ENCODE measurements around the gene SLC38A9. TPM values are rescaled to one million over a fixed set of nuclear protein-coding genes. Genes with fewer than 3 reads are reported as not detected.
"Not testable (repeated sequence)": the region's sequence is repeated elsewhere in the genome, so short reads cannot be mapped to it uniquely, and the experiment has no call there.

Gene SLC38A9
- total RNA-seq, 1 experiment from 2014 or later: 22.1 TPM

DNA sequence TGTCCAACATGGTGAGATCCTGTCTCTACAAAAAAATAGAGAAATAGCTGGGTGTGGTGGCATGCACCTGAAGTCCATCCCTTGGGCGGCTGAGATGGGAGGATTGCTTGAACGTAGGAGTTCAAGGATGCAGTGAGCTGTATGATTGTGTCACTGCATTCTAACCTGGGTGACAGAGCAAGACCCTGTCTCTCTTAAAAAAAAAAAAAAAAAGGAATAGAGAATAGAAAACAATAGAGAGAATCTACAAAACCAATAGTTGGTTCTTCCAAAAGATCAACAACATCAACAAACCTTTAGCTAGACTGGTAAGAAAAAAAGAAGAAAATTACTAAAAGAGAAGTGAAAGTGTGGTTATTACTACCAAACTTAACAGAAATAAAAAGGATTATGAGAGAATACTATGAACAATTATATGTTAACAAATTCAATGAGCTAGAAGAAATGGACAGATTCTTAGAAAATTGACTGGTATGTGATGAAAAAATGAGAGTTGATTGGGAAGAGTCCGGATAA is 8.1 kb upstream of the SLC38A9 start:
- no peak for DNase-seq
- Histone ChIP-seq H3K36me3 (replicated peaks; ENCODE audit: control insufficient read depth, insufficient read depth, low read length) (no peaks in the 10 kb centered on the region), H3K27me3 (ENCODE audit: control insufficient read depth, insufficient read depth, low read length) (no peaks in the 10 kb centered on the region), H3K4me3 (ENCODE audit: insufficient read depth, low read depth, low read length) (no peak overlapping the region)

DNA sequence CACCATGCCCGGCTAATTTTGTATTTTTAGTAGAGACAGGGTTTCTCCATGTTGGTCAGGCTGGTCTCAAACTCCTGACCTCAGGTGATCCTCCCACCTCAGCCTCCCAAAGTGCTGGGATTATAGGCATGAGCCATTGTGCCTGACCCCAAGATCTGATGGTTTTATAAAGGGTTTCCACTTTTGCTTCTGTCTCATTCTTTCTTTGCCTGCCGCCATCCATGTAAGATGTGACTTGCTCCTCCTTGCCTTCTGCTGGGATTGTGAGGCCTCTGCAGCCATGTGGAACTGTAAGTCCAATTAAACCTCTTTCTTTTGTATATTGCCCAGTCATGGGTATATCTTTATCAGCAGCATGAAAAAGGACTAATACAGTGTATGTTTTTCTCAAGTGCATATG is 6.9 kb upstream of the SLC38A9 start:
- not testable (repeated sequence) for H3K36me3 ChIP-seq (replicated peaks; ENCODE audit: control insufficient read depth, insufficient read depth, low read length)

DNA sequence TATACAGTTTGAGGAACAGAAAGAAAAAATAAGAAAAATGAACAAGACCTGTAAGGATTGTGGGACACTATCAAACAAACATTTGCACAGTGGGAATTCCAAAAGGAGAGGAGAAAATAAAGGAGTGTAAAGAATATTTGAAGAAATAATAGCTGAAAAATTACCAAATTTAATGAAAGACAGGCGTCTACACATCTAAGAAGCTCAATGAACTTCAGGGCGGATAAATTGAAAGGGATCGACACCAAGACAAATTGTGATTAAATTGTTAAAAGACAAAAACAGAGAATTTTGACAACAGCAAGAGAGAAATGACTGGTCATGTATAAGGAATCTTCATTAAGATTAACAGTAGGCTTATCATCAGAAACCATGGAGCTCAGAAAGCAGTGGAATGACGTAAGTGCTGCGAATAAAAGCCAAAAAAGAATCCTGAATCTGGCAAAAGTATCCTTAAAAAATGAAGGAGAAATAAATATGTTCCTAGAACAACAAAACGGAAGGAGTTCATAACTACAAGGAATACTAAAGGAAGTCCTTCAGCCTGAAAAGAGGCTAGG is 3.5 kb upstream of the SLC38A9 start:
- H3K36me3 ChIP-seq (replicated peaks; ENCODE audit: control insufficient read depth, insufficient read depth, low read length): no peaks in the 10 kb centered on the region
- no peaks in the 10 kb centered on the region for H3K27me3 ChIP-seq (ENCODE audit: control insufficient read depth, insufficient read depth, low read length)
- no peak for DNase-seq
- H3K4me3 ChIP-seq (ENCODE audit: insufficient read depth, low read depth, low read length): no peak overlapping the region

More for the DNA sequence above, 6.9 kb upstream of the SLC38A9 start:
- H3K27me3 ChIP-seq (ENCODE audit: control insufficient read depth, insufficient read depth, low read length); DNase-seq; H3K4me3 ChIP-seq (ENCODE audit: insufficient read depth, low read depth, low read length): not testable (repeated sequence)

DNA sequence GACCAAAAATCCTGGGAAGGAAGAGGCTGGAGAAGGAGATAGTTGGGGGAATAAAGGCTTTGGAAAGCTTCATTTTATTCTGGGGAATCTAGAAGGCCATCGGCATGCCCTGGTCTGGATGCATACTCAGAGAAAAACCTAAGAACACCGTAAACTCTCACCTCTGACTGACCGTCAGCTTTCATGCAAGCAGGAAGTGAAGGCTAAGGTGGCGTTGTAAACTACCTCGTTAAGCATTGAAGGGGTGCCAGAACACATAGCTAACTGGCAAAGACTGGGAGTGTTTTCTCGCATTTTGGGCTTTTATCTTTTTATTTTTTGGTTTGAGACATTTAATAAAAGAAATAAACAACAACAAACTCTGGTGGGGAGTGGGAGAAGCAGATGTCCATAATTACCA is 2.6 kb upstream of the SLC38A9 start:
- no peaks in the 10 kb centered on the region for H3K27me3 ChIP-seq (ENCODE audit: control insufficient read depth, insufficient read depth, low read length)

DNA sequence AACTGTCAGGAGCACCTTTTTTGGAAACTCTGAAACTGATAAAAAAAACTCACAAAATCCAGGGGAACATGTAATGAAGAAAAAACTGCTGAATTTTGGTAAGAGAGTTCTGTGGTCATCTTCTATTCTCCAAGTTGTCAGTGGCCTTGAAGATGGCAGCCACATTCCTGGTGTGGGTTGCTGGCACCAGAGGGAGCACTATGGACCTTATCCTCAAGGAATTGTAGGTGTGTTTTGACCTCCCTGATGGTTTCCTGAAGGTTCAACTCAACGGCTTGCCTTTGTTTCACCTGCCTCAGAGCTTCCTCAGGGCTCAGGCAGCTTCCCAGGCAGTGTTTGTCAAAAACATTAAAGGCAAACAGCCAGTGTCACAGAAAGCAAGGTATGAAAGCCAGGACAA is 2.2 kb upstream of the SLC38A9 start:
- no peak overlapping the region for H3K4me3 ChIP-seq (ENCODE audit: insufficient read depth, low read depth, low read length)
- no peak for DNase-seq
- no peaks in the 10 kb centered on the region for H3K27me3 ChIP-seq (ENCODE audit: control insufficient read depth, insufficient read depth, low read length)
- no peaks in the 10 kb centered on the region for H3K36me3 ChIP-seq (replicated peaks; ENCODE audit: control insufficient read depth, insufficient read depth, low read length)

More for the DNA sequence above, 2.6 kb upstream of the SLC38A9 start:
- H3K4me3 ChIP-seq (ENCODE audit: insufficient read depth, low read depth, low read length): no peak overlapping the region
- no peak for DNase-seq
- H3K36me3 ChIP-seq (replicated peaks; ENCODE audit: control insufficient read depth, insufficient read depth, low read length): no peaks in the 10 kb centered on the region

DNA sequence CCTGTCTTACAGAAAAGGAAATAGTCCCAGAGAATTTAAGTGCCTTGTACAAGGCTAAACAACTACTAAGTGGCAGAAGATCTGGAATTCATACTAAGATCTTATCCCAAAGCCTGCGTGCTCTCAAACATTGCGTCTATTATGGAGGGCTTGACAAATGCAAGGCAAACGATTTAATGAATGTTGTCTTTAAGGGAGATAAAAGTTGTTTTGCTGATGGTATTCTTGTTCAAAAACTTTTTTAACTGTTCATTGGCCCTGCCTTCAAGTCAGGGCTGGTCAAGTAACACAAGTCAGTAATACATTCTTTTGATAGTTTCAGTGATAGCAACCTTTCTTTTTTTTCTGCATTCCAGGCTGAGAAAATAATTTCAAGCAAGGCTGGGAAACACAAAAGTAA is 1.7 kb upstream of the SLC38A9 start:
- Histone ChIP-seq H3K36me3 (replicated peaks; ENCODE audit: control insufficient read depth, insufficient read depth, low read length) (no peaks in the 10 kb centered on the region), H3K4me3 (ENCODE audit: insufficient read depth, low read depth, low read length) (no peak overlapping the region), H3K27me3 (ENCODE audit: control insufficient read depth, insufficient read depth, low read length) (no peaks in the 10 kb centered on the region)
- DNase-seq: no peak

DNA sequence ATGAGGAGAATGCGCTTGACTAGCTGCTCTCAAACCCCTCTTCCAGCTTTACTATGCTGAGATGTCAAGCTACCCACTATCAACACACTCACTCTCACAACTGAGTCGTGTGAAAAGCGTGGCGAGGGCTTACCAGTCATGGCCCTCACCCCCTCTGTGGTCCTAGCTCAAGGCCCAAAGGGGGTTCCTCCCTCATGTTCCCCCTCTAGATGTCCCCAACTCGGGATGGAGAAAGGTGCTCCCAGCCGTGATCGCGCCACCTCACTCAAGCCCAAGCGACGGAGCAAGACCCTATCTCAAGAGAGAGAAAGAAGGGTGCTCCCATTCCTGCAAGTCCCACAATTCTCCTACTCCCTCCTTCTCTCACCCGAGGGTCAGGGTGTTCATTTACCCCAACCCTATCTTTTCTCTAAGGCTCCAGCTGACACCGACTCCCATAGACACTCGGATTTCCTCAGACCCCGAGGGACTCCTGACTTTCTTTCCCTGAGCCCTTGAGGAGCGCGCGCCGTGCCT is 559 bp downstream of the SLC38A9 start:
- DNase-seq: no peak
- H3K36me3 ChIP-seq (replicated peaks; ENCODE audit: control insufficient read depth, insufficient read depth, low read length): no peaks in the 10 kb centered on the region
- no peaks in the 10 kb centered on the region for H3K27me3 ChIP-seq (ENCODE audit: control insufficient read depth, insufficient read depth, low read length)
- peak overlapping the region; percentile 68 for H3K4me3 ChIP-seq (ENCODE audit: insufficient read depth, low read depth, low read length)

DNA sequence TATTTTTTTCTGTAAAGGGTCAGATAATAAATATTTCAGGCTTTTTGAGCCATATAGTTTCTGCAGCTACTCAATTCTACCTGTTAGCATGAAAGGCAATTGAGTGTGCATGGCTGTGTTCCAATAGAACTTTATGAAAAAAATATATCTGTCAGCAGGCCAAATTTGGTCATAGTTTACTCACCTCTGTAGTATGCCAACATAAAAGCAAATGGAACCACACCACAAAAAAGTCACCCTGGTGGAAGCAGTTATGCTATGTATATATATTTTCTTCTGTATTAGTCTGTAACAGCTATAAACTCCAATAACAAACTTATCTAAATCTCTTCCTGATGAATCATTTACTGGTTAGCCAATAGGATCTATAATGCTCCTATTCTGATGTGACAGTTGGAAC is 3.4 kb downstream of the SLC38A9 start:
- Histone ChIP-seq H3K36me3 (replicated peaks; ENCODE audit: control insufficient read depth, insufficient read depth, low read length) (no peaks in the 10 kb centered on the region; the same call in 1 of the 2 replicates), H3K27me3 (ENCODE audit: control insufficient read depth, insufficient read depth, low read length) (no peaks in the 10 kb centered on the region), H3K4me3 (ENCODE audit: insufficient read depth, low read depth, low read length) (no peak overlapping the region)
- no peak for DNase-seq

DNA sequence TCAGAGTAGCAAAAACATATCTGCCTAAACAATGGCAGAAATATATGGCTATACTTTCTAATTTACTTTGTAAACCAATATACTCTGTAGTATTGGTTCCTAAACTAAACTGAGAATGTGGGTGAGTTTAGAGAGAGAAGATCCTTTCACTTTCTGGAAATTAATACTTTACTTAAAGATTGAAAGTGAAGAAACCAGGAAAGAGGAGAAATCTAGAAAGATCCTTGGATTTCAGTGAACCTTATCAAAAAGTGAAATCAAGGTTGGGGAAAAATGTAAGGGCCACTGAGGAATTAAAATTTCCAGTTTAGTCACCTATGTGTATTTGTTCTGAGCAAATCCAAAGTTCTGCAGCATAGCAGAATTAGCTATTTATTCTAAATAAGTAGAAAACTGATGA is 5.9 kb downstream of the SLC38A9 start:
- Histone ChIP-seq H3K36me3 (replicated peaks; ENCODE audit: control insufficient read depth, insufficient read depth, low read length) (no peaks in the 10 kb centered on the region; the same call in 1 of the 2 replicates), H3K4me3 (ENCODE audit: insufficient read depth, low read depth, low read length) (no peak overlapping the region), H3K27me3 (ENCODE audit: control insufficient read depth, insufficient read depth, low read length) (no peaks in the 10 kb centered on the region)
- DNase-seq: no peak

DNA sequence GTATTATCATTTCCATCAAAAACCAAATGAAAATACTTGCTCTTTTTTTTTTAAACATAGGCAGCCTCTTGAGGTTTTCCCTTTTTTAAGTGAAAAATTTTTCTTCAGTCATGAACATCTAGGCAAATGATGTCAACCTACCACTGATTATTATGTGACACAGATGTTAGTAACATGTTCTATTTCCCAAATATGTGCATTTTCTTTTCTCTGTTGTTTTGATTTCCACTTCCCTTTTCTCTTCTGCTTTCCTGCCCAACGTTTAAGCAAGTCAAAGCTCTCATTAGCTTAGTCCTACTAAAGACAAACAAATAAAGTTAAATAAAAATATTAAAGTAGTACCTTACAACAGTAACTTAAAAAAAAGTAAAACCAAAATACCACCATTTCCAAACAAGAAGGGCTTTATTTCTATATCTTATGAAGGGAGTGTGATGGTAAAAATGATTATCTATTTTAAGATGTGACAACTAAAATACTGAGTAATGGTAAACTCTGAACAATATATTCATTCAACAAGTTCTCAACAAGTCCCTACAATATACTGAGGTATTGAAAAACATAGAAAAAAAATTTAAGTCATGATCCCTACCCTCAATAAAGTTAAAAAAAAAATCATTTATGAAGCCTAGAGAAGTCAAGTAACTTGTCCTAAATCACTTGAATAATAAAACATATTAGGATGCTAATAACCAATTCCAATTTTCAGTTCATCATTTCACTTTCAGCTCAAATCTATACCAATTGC is 9.4 kb downstream of the SLC38A9 start:
- Histone ChIP-seq H3K36me3 (replicated peaks; ENCODE audit: control insufficient read depth, insufficient read depth, low read length) (no peaks in the 10 kb centered on the region; the same call in none of the 2 replicates), H3K27me3 (ENCODE audit: control insufficient read depth, insufficient read depth, low read length) (no peaks in the 10 kb centered on the region), H3K4me3 (ENCODE audit: insufficient read depth, low read depth, low read length) (no peak overlapping the region)
- DNase-seq: no peak

DNA sequence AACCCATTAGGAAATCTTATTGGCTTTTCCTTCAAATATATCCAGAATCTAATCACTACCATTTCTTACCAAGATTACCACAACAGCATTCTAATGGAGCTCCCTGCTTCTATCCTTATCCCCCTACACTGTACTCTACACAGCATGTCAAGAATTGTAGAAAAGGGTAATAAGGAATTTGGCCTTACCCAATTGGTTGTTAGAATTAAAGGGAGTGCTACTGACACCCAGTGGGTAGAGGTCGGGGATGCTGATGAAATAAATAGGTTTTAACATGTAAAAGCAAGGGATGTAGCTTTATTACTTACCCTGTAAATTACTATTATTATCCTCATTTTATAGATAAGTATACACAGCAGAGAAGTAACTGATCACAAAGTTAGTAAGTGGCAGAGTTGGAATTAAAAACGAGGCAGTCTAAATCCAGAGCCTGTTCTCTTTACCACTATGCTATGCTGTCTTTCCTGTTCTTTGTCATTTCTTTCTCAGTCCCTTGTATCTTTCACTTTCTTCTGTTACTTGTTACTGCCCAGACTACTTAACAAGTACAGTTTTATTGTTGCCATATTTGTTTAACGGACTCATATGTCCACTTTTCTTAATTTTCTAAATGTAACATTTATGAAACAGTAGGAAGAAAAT is 10.5 kb downstream of the SLC38A9 start:
- peak; percentile 26 for DNase-seq
- Histone ChIP-seq H3K4me3 (ENCODE audit: insufficient read depth, low read depth, low read length) (no peak overlapping the region), H3K27me3 (ENCODE audit: control insufficient read depth, insufficient read depth, low read length) (no peaks in the 10 kb centered on the region), H3K36me3 (replicated peaks; ENCODE audit: control insufficient read depth, insufficient read depth, low read length) (peaks cover 2% of the 10 kb centered on the region)

DNA sequence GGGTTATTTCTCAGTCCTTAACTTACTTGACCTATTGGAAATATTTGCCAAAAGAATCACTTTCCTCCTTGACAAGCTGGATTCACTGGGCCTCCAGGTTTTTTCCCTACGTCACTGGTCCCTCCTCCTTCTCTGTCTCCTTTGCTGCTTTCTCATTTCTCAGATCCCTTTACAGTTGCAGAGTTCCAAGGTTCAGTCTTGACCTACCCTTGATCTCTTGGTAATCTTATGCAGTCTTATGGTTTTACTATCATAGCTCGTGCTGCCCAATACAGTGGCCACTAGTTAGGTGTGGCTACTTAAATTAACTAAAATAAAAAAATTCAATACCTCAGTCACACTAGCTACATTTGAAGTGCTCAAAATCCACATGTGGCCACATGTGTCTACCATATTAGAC is 11.4 kb downstream of the SLC38A9 start:
- Histone ChIP-seq H3K36me3 (replicated peaks; ENCODE audit: control insufficient read depth, insufficient read depth, low read length) (peaks cover 2% of the 10 kb centered on the region), H3K27me3 (ENCODE audit: control insufficient read depth, insufficient read depth, low read length) (no peaks in the 10 kb centered on the region), H3K4me3 (ENCODE audit: insufficient read depth, low read depth, low read length) (no peak overlapping the region)
- no peak for DNase-seq

DNA sequence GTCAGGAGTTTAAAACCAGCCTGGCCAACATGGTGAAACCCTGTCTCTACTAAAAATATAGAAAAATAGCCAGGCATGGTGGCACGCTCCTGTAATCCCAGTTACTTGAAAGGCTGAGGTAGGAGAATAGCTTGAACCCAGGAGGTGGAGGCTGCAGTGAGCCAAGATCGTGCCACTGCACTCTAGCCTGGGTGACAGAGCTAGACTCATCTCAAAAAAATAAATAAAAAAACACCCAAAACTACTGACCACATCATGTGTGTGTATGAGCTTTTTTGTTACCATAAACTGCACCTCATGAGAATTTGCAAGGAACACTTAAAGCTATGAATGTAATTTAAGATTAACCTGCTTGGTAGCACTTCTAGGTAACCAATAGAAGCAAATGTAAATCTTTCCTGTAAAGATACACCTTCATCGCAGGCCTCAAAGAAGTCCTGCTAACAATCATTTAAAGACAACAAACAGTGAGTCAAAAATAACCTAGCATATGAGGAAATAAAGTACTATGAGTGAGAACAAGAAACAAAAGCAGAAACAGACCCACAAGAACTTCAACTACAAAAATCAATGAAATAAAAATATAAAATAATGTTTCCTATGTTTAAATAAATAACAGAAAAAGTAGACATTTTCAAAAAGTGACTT is 13.0 kb downstream of the SLC38A9 start:
- H3K36me3 ChIP-seq (replicated peaks; ENCODE audit: control insufficient read depth, insufficient read depth, low read length): peaks cover 2% of the 10 kb centered on the region
- H3K27me3 ChIP-seq (ENCODE audit: control insufficient read depth, insufficient read depth, low read length): no peaks in the 10 kb centered on the region
- H3K4me3 ChIP-seq (ENCODE audit: insufficient read depth, low read depth, low read length): no peak overlapping the region
- DNase-seq: no peak

DNA sequence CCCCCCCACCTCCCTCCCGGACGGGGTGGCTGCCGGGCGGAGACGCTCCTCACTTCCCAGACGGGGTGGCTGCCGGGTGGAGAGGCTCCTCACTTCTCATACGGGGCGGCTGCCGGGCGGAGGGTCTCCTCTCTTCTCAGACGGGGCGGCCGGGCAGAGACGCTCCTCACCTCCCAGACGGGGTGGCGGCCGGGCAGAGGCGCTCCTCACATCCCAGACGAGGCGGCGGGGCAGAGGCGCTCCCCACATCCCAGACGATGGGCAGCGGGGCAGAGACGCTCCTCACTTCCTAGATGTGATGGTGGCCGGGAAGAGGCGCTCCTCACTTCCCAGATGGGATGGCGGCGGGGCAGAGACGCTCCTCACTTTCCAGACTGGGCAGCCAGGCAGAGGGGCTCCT is 15.4 kb downstream of the SLC38A9 start:
- not testable (repeated sequence) for DNase-seq; H3K4me3 ChIP-seq (ENCODE audit: insufficient read depth, low read depth, low read length); H3K36me3 ChIP-seq (replicated peaks; ENCODE audit: control insufficient read depth, insufficient read depth, low read length); H3K27me3 ChIP-seq (ENCODE audit: control insufficient read depth, insufficient read depth, low read length)
